DMS153 (cell line): ENCODE measurements around the gene C19orf53.
"Not testable (repeated sequence)": the region's sequence is repeated elsewhere in the genome, so short reads cannot be mapped to it uniquely, and the experiment has no call there.

Experiments used
- DNase-seq: peaks from one replicate; lab custom pipeline; 2025; lab: John Stamatoyannopoulos, UW

The C19orf53 gene

GRCh38 chr19:13774217-13775191 is at the start of gene C19orf53:
C19orf53 (plus strand) TSS chr19:13774456; CDS start chr19:13774478, 22 bp downstream.
- peak; percentile 86 for DNase-seq

- DNase-seq, result no peak
These were observed 47.9 kb upstream of the C19orf53 start for GRCh38 chr19:13726323-13726722.

GRCh38 chr19:13727798-13728197 is 46.5 kb upstream of the C19orf53 start:
- DNase-seq, result no peak

- DNase-seq, result no peak
These were observed 44.4 kb upstream of the C19orf53 start for GRCh38 chr19:13729859-13730258.

- peak; percentile 96 for DNase-seq
These were observed 42.9 kb upstream of the C19orf53 start for GRCh38 chr19:13731147-13731964.

GRCh38 chr19:13732337-13732736 is 41.9 kb upstream of the C19orf53 start:
- DNase-seq, result no peak

- DNase-seq, result no peak
These were observed 39.5 kb upstream of the C19orf53 start for GRCh38 chr19:13734751-13735150.

- DNase-seq, result no peak
These were observed 36.2 kb upstream of the C19orf53 start for GRCh38 chr19:13738073-13738472.

GRCh38 chr19:13741893-13742292 is 32.4 kb upstream of the C19orf53 start:
- DNase-seq, result no peak

GRCh38 chr19:13742756-13743155 is 31.5 kb upstream of the C19orf53 start:
- no peak for DNase-seq

- DNase-seq, result no peak
These were observed 30.1 kb upstream of the C19orf53 start for GRCh38 chr19:13744174-13744573.

GRCh38 chr19:13747098-13747453 is 27.2 kb upstream of the C19orf53 start:
- no peak for DNase-seq

GRCh38 chr19:13748169-13748828 is 26.0 kb upstream of the C19orf53 start:
- no peak for DNase-seq

- no peak for DNase-seq
These were observed 22.8 kb upstream of the C19orf53 start for GRCh38 chr19:13751436-13751835.

GRCh38 chr19:13753622-13754021 is 20.6 kb upstream of the C19orf53 start:
- DNase-seq, result not testable (repeated sequence)

GRCh38 chr19:13756210-13756609 is 18.0 kb upstream of the C19orf53 start:
- no peak for DNase-seq

- no peak for DNase-seq
These were observed 16.2 kb upstream of the C19orf53 start for GRCh38 chr19:13757805-13758772.

- DNase-seq, result no peak
These were observed 15.5 kb upstream of the C19orf53 start for GRCh38 chr19:13758795-13759194.

GRCh38 chr19:13761423-13761822 is 12.8 kb upstream of the C19orf53 start:
- no peak for DNase-seq

- no peak for DNase-seq
These were observed 11.5 kb upstream of the C19orf53 start for GRCh38 chr19:13762635-13763235.

GRCh38 chr19:13763265-13763664 is 11.0 kb upstream of the C19orf53 start:
- no peak for DNase-seq
